ENCODE measurements around the gene TENT4B.

The TENT4B gene

GRCh38 chr16:50273382-50273690, 120.2 kb downstream of the TENT4B start:
- no peak for DNase-seq

GRCh38 chr16:50273888-50274325, 120.8 kb downstream of the TENT4B start:
- no peak for DNase-seq

GRCh38 chr16:50274326-50275097, 121.4 kb downstream of the TENT4B start:
- no peak for DNase-seq

- no peak for DNase-seq
Observed at GRCh38 chr16:50275098-50275415, 122.0 kb downstream of the TENT4B start.

DNA sequence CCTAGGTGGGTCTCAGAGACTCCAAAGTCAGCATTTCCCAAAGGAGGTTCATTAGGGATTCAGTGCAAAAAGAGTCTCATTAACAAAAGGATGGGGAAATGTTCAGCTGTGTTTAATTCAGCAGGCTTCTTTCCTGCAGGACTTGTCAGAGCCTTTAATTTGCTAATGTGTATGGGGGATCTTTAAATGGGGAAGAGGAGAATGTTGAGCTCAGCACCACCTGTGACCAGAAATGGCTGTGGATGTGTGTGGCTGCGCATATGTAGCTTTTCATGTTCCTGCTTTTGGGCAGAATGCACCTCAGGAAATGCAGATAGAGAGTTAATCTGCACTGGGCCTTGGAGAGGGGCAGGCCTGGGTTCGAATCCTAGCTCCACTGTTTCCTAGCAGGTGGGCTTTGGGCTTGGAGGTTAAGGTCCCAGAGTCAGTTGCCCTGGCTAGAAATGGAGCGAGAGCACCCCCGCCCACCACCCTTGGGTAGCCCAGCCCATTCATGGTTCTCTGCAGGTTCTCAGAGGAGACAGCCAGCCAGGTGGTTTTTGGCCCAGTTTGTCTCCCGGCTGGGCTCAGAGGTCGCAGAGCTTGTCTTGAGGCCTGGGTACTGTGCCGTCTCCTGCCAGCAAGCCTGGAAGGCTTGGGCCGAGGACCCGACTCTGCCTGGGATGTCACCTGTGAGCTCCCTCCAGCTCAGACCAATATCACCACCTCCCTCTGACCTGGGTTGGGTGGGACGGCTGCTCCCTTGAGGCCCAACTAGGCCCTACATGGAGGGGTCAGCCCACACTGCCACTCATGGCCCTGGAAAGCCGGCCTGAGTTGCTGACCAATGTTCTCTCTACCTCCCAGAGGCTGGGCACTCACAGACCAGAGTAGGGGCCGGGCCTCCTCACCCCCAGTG, 122.6 kb downstream of the TENT4B start:
- no peak for DNase-seq

DNA sequence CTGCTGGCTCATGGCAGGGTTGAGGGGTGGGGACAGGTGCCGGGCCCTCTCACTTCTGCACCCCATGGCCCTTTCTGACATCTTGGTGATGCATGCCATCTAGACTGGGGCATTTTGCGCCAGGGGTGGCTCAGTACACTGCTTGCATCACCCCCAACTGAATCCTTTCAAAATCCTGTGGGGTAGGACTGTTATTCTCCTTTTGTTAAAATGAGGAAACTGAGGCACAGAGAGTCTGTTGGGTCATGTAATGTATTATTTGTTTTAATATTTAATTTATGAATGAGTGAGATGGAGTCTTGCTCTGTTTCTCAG, 123.2 kb downstream of the TENT4B start:
- no peak for DNase-seq

GRCh38 chr16:50276801-50277555, 123.9 kb downstream of the TENT4B start:
- no peak for DNase-seq

DNA sequence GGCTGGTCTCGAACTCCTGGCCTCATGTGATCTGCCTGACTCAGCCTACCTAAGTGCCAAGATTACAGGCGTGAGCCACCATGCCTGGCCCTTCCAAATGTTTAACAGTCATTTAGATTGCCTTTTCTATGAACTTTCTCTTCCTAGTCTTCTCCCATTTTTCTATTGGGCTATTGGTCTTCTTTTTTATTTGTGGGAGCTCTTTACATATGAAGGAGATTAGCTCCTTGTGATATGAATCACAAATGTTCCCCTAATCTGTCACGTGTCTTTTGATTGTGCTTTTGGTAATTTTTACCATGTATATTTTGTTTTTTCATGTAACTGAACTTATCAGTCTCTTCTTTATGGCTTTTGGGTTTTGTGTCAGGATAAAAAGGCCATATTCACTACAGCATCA, 125.1 kb downstream of the TENT4B start:
- DNase-seq = no peak

GRCh38 chr16:50279504-50279865, 126.4 kb downstream of the TENT4B start:
- DNase-seq = no peak

- DNase-seq = no peak
Observed at GRCh38 chr16:50280932-50281331, 127.8 kb downstream of the TENT4B start.

Measured in COR-L47 (cell line).